Stimulated activated CD4-positive, alpha-beta T cell treated with anti-CD3 and anti-CD28 coated beads, TNF-alpha, amount 100 ng/mL, for 24 hours (primary cell): ENCODE results near the gene TREML2.
"Not testable (repeated sequence)": the region's sequence is repeated elsewhere in the genome, so short reads cannot be mapped to it uniquely, and the experiment has no call there.

Experiments used
- DNase-seq, 3 experiments: peaks; one replicate each; pipeline ENCODE4 v3.0.0-alpha.2; 2020; ENCODE audit warnings: low read depth in 3 of 3

Gene TREML2

GRCh38 chr6:41208439-41209106 lies 7.6 kb upstream of the TREML2 start:
- DNase-seq, result no peak

GRCh38 chr6:41204156-41204555 lies 3.2 kb upstream of the TREML2 start:
- DNase-seq, result no peak

- DNase-seq, result no peak
Measured at GRCh38 chr6:41201764-41202173, 820 bp upstream of the TREML2 start.

- DNase-seq, result peak in 1 of 3 experiments; percentile 39
Measured at GRCh38 chr6:41200296-41200900, 551 bp downstream of the TREML2 start.

- DNase-seq, result peak in 1 of 3 experiments; percentile 16
Measured at GRCh38 chr6:41199552-41200246, 1.2 kb downstream of the TREML2 start.

- no peak for DNase-seq
Measured at GRCh38 chr6:41197234-41197633, 3.7 kb downstream of the TREML2 start.

GRCh38 chr6:41194386-41194785 lies 6.6 kb downstream of the TREML2 start:
- no peak for DNase-seq

- no peak for DNase-seq
Measured at GRCh38 chr6:41193884-41194283, 7.1 kb downstream of the TREML2 start.

- DNase-seq, result no peak
Measured at GRCh38 chr6:41193171-41193734, 7.7 kb downstream of the TREML2 start.

GRCh38 chr6:41191569-41191968 lies 9.4 kb downstream of the TREML2 start:
- DNase-seq, result peak in 1 of 3 experiments; percentile 49

GRCh38 chr6:41190791-41191190 lies 10.2 kb downstream of the TREML2 start:
- no peak for DNase-seq

GRCh38 chr6:41189967-41190366 lies 11.0 kb downstream of the TREML2 start:
- DNase-seq, result no peak

- not testable (repeated sequence) for DNase-seq
Measured at GRCh38 chr6:41189046-41189445, 11.9 kb downstream of the TREML2 start.

- DNase-seq, result no peak
Measured at GRCh38 chr6:41187924-41188886, 12.7 kb downstream of the TREML2 start.

- DNase-seq, result no peak
Measured at GRCh38 chr6:41186031-41186562, 14.9 kb downstream of the TREML2 start.

- DNase-seq, result no peak
Measured at GRCh38 chr6:41184761-41185160, 16.2 kb downstream of the TREML2 start.

- DNase-seq, result peak in 2 of 3 experiments; percentile 24 to 31
Measured at GRCh38 chr6:41182069-41183034, 18.6 kb downstream of the TREML2 start.

GRCh38 chr6:41181566-41181965 lies 19.4 kb downstream of the TREML2 start:
- DNase-seq, result no peak

- no peak for DNase-seq
Measured at GRCh38 chr6:41179163-41179562, 21.8 kb downstream of the TREML2 start.

GRCh38 chr6:41177695-41178094 lies 23.3 kb downstream of the TREML2 start:
- no peak for DNase-seq
